TTC549 (cell line): ENCODE data around the gene RBM33.

ENCODE experiments used
- FAIRE-seq: peaks from 2 replicates; lab custom pipeline; 2012; peaks lifted over from hg19 to GRCh38; lab: Jason Lieb, UNC

The RBM33 gene

GRCh38 chr7:155724327-155725005 lies 80.0 kb downstream of the RBM33 start:
- no peak for FAIRE-seq

GRCh38 chr7:155725006-155725355 lies 80.5 kb downstream of the RBM33 start:
- no peak for FAIRE-seq

- no peak for FAIRE-seq
These were observed 83.2 kb downstream of the RBM33 start for GRCh38 chr7:155727616-155728015.

GRCh38 chr7:155728116-155728515 lies 83.7 kb downstream of the RBM33 start:
- FAIRE-seq: no peak

- FAIRE-seq: no peak
These were observed 85.4 kb downstream of the RBM33 start for GRCh38 chr7:155729847-155730246.

GRCh38 chr7:155731380-155731779 lies 86.9 kb downstream of the RBM33 start:
- no peak for FAIRE-seq

- FAIRE-seq: no peak
These were observed 87.4 kb downstream of the RBM33 start for GRCh38 chr7:155731871-155732270.

- FAIRE-seq: no peak
These were observed 87.8 kb downstream of the RBM33 start for GRCh38 chr7:155732286-155732685.

- FAIRE-seq: no peak
These were observed 89.4 kb downstream of the RBM33 start for GRCh38 chr7:155733582-155734444.

GRCh38 chr7:155734445-155734809 lies 90.0 kb downstream of the RBM33 start:
- FAIRE-seq: no peak

GRCh38 chr7:155735442-155736115 lies 91.1 kb downstream of the RBM33 start:
- no peak for FAIRE-seq

GRCh38 chr7:155737590-155737989 lies 93.1 kb downstream of the RBM33 start:
- no peak for FAIRE-seq

GRCh38 chr7:155738104-155738503 lies 93.6 kb downstream of the RBM33 start:
- FAIRE-seq: no peak

- peak; percentile 81 for FAIRE-seq
These were observed 94.4 kb downstream of the RBM33 start for GRCh38 chr7:155738652-155739537.

- FAIRE-seq: no peak
These were observed 95.2 kb downstream of the RBM33 start for GRCh38 chr7:155739538-155740143.

- no peak for FAIRE-seq
These were observed 96.6 kb downstream of the RBM33 start for GRCh38 chr7:155741082-155741481.

- no peak for FAIRE-seq
These were observed 97.3 kb downstream of the RBM33 start for GRCh38 chr7:155741805-155742204.

GRCh38 chr7:155743177-155743576 lies 98.7 kb downstream of the RBM33 start:
- FAIRE-seq: no peak

GRCh38 chr7:155744971-155745683 lies 100.7 kb downstream of the RBM33 start:
- FAIRE-seq: no peak

GRCh38 chr7:155745737-155746136 lies 101.3 kb downstream of the RBM33 start:
- no peak for FAIRE-seq

GRCh38 chr7:155746188-155746587 lies 101.7 kb downstream of the RBM33 start:
- FAIRE-seq: no peak
